H9 (cell line): ENCODE measurements around the gene ACBD3. TPM values are rescaled to one million over a fixed set of nuclear protein-coding genes. Genes with fewer than 3 reads are reported as not detected.

Experiments used
- DNase-seq: peaks from one replicate; pipeline ENCODE4 v3.0.0-alpha.2; 2017
- H2AFZ ChIP-seq: one replicate; pipeline ENCODE4 v1.6.1; 2013; ENCODE audit warnings: mild to moderate bottlenecking, low read length, control low read depth, moderate library complexity
- H2AK5ac ChIP-seq: 2 replicates; pipeline ENCODE4 v1.6.1; 2013; ENCODE audit warnings: low read length, control low read depth, mixed read lengths; ENCODE audit not compliant: insufficient read length
- H2BK120ac ChIP-seq: one replicate; pipeline ENCODE4 v1.6.1; 2013; ENCODE audit warnings: low read depth, mild to moderate bottlenecking, low read length, control low read depth, inconsistent platforms; ENCODE audit not compliant: poor library complexity, severe bottlenecking
- H2BK12ac ChIP-seq: 2 replicates; pipeline ENCODE4 v1.6.1; 2013; ENCODE audit warnings: low read length, control low read depth, mixed read lengths, low read depth; ENCODE audit not compliant: insufficient read length
- H2BK15ac ChIP-seq: 2 replicates; pipeline ENCODE4 v1.6.1; 2013; ENCODE audit warnings: low read depth, low read length, control low read depth
- H2BK20ac ChIP-seq: one replicate; pipeline ENCODE4 v1.6.1; 2013; ENCODE audit warnings: low read depth, mild to moderate bottlenecking, low read length, control low read depth, inconsistent platforms; ENCODE audit not compliant: poor library complexity, severe bottlenecking
- H2BK5ac ChIP-seq: 2 replicates; pipeline ENCODE4 v1.6.1; 2013; ENCODE audit warnings: low read length, control low read depth, mixed read lengths; ENCODE audit not compliant: insufficient read length
- H3K14ac ChIP-seq: 2 replicates; pipeline ENCODE4 v1.6.1; 2013; ENCODE audit warnings: low read length, control low read depth; ENCODE audit not compliant: insufficient read depth
- H3K18ac ChIP-seq: 2 replicates; pipeline ENCODE4 v1.6.1; 2013; ENCODE audit warnings: low read depth, mild to moderate bottlenecking, mixed read lengths, low read length, control low read depth; ENCODE audit not compliant: insufficient read length
- H3K23ac ChIP-seq: 2 replicates; pipeline ENCODE4 v1.6.1; 2013; ENCODE audit warnings: low read length, control low read depth, mixed read lengths, low read depth; ENCODE audit not compliant: insufficient read length
- H3K23me2 ChIP-seq: 2 replicates; pipeline ENCODE4 v1.6.1; 2013; ENCODE audit warnings: low read depth, mild to moderate bottlenecking, mixed read lengths, low read length, control low read depth; ENCODE audit not compliant: insufficient read length, poor library complexity, severe bottlenecking
- H3K27ac ChIP-seq: 2 replicates; pipeline ENCODE4 v1.5.1; 2013; ENCODE audit warnings: low read length, control low read depth, mixed read lengths, low read depth; ENCODE audit not compliant: insufficient read length
- H3K27me3 ChIP-seq: 2 replicates; pipeline ENCODE4 v1.6.1; 2013; ENCODE audit warnings: low read length, control low read depth, inconsistent platforms; ENCODE audit not compliant: insufficient read depth
- H3K4ac ChIP-seq: 2 replicates; pipeline ENCODE4 v1.6.1; 2013; ENCODE audit warnings: low read depth, mild to moderate bottlenecking, control low read depth, inconsistent platforms, low read length, moderate library complexity
- H3K4me1 ChIP-seq: 2 replicates; pipeline ENCODE4 v1.6.1; 2013; ENCODE audit warnings: low read length, control low read depth, inconsistent platforms; ENCODE audit not compliant: insufficient read depth
- H3K4me2 ChIP-seq: 2 replicates; pipeline ENCODE4 v1.6.1; 2013; ENCODE audit warnings: low read length, control low read depth, mixed read lengths; ENCODE audit not compliant: insufficient read length, insufficient read depth
- H3K56ac ChIP-seq: 2 replicates; pipeline ENCODE4 v1.6.1; 2013; ENCODE audit warnings: low read depth, mild to moderate bottlenecking, mixed read lengths, low read length, control low read depth; ENCODE audit not compliant: insufficient read length
- H3K79me1 ChIP-seq: 2 replicates; pipeline ENCODE4 v1.6.1; 2013; ENCODE audit warnings: low read depth, mild to moderate bottlenecking, moderate library complexity, low read length, control low read depth, inconsistent platforms; ENCODE audit not compliant: insufficient read depth, poor library complexity, severe bottlenecking
- H3K79me2 ChIP-seq: 2 replicates; pipeline ENCODE4 v1.6.1; 2013; ENCODE audit warnings: low read length, control low read depth, inconsistent platforms; ENCODE audit not compliant: insufficient read depth
- H3K9ac ChIP-seq: 2 replicates; pipeline ENCODE4 v1.6.1; 2013; ENCODE audit warnings: low read length, control low read depth, mixed read lengths; ENCODE audit not compliant: insufficient read length; ENCODE audit errors: extremely low read depth
- H3K9me3 ChIP-seq: one replicate; pipeline ENCODE4 v1.6.1; 2013; ENCODE audit warnings: low read depth, low read length, inconsistent platforms; ENCODE audit not compliant: control insufficient read depth
- H3T11ph ChIP-seq: one replicate; pipeline ENCODE4 v1.6.1; 2013; ENCODE audit warnings: mild to moderate bottlenecking, low read length, control low read depth, inconsistent platforms
- H4K20me1 ChIP-seq: one replicate; pipeline ENCODE4 v1.6.1; 2013; ENCODE audit not compliant: control insufficient read depth, insufficient read length, insufficient read depth
- H4K5ac ChIP-seq: 2 replicates; pipeline ENCODE4 v1.6.1; 2013; ENCODE audit warnings: low read depth, mild to moderate bottlenecking, mixed read lengths, low read length, control low read depth; ENCODE audit not compliant: insufficient read length
- H4K8ac ChIP-seq: replicated peaks from 2 replicates; pipeline ENCODE4 v1.6.1; 2013; ENCODE audit warnings: low read length, control low read depth, mixed read lengths, low read depth; ENCODE audit not compliant: insufficient read length
- H4K91ac ChIP-seq: 2 replicates; pipeline ENCODE4 v1.6.1; 2013; ENCODE audit warnings: low read depth, mild to moderate bottlenecking, moderate library complexity, mixed read lengths, low read length, control low read depth; ENCODE audit not compliant: insufficient read length
- H3K27ac Mint-ChIP-seq, 3 experiments: 2 replicates in 2 of 3; 3 replicates in 1 of 3; pipeline ENCODE4 v1.8.0; 2020 to 2021; ENCODE audit warnings: mixed read lengths in 3 of 3, mild to moderate bottlenecking in 1 of 3, moderate library complexity in 1 of 3
- H3K27me3 Mint-ChIP-seq: 2 replicates; pipeline ENCODE4 v1.8.0; 2021; ENCODE audit warnings: low read depth, mild to moderate bottlenecking, moderate library complexity, mixed read lengths
- H3K36me3 Mint-ChIP-seq, 3 experiments: 2 replicates in 2 of 3; 3 replicates in 1 of 3; pipeline ENCODE4 v1.8.0; 2020 to 2021; ENCODE audit warnings: low read depth in 3 of 3, mixed read lengths in 3 of 3; ENCODE audit not compliant: insufficient read depth in 1 of 3
- H3K4me1 Mint-ChIP-seq, 2 experiments: 2 replicates each; pipeline ENCODE4 v1.8.0; 2020; ENCODE audit warnings: mixed read lengths in 2 of 2
- H3K4me3 Mint-ChIP-seq, 2 experiments: 2 replicates in 1 of 2; 3 replicates in 1 of 2; pipeline ENCODE4 v1.8.0; 2020 to 2021; ENCODE audit warnings: mild to moderate bottlenecking in 2 of 2, mixed read lengths in 2 of 2, moderate library complexity in 1 of 2
- H3K9me3 Mint-ChIP-seq, 2 experiments: 2 replicates in 1 of 2; 3 replicates in 1 of 2; pipeline ENCODE4 v1.8.0; 2020; ENCODE audit warnings: mild to moderate bottlenecking in 2 of 2, mixed read lengths in 2 of 2, moderate library complexity in 1 of 2
- CTCF ChIP-seq: fragments of 200-600 bp; sonication (generic); conservative IDR thresholded peaks from 3 replicates; pipeline ENCODE4 v1.8.0; 2021; ENCODE audit warnings: antibody characterized with exemption, mild to moderate bottlenecking
- WGBS: extraction: QIAGEN DNeasy Blood & Tissue Kit; methylation state at CpG from one replicate; pipeline ENCODE4 v1.1.7; 2013; ENCODE audit warnings: missing lambda C conversion rate, low lambda C conversion rate, mixed read lengths; ENCODE audit not compliant: insufficient read length; ENCODE audit errors: extremely low coverage; 5-methylcytosine and 5-hydroxymethylcytosine counted together
- total RNA-seq: library from RNA; stranded (reverse); gene quantifications from 2 replicates; pipeline ENCODE4 v1.2.1, GENCODE V29; 2021

ACBD3 gene
- total RNA-seq, 1 experiment from 2014 or later = 30.8 TPM

GRCh38 chr1:226108935-226109828 lies 77.4 kb downstream of the ACBD3 start:
- no peak overlapping the region for H2BK120ac ChIP-seq
- no peak overlapping the region for H2BK5ac ChIP-seq
- no peak overlapping the region for H3K23ac ChIP-seq
- Mint-ChIP-seq H3K9me3 (no peaks in the 10 kb centered on the region; a peak in 1 of 5 replicates), H3K27me3 (peaks cover 9% of the 10 kb centered on the region), H3K4me3 (peak overlapping the region; percentile 82 to 92), H3K4me1 (peaks cover 50 to 51% of the 10 kb centered on the region in 2 experiments), H3K27ac (peak overlapping the region; percentile 75 to 88 (median 75); a peak in 5 of 7 replicates), H3K36me3 (no peaks in the 10 kb centered on the region; a peak in 1 of 7 replicates)
- no peak overlapping the region for H2BK20ac ChIP-seq
- H3K18ac ChIP-seq = no peak overlapping the region
- no peaks in the 10 kb centered on the region for H3K9me3 ChIP-seq
- H3K9ac ChIP-seq = no peak overlapping the region
- H3K56ac ChIP-seq = no peak overlapping the region
- H3K23me2 ChIP-seq = peaks cover 19% of the 10 kb centered on the region
- TF ChIP-seq CTCF = no peak; the same call in 2 of the 3 replicates
- H3K79me1 ChIP-seq = no peaks in the 10 kb centered on the region
- H3K4me2 ChIP-seq = peak overlapping the region; percentile 59
- H4K91ac ChIP-seq = no peak overlapping the region
- H3K4ac ChIP-seq = no peak overlapping the region
- H3T11ph ChIP-seq = no peak overlapping the region
- no peak overlapping the region for H2AFZ ChIP-seq
- H4K20me1 ChIP-seq = no peaks in the 10 kb centered on the region
- H3K4me1 ChIP-seq = peaks cover 19% of the 10 kb centered on the region
- H3K14ac ChIP-seq = no peak overlapping the region; the same call in 1 of the 2 replicates
- WGBS = no CpG with 5 or more reads among the region's 23 CpGs
- no peak overlapping the region for H3K27ac ChIP-seq
- no peak overlapping the region for H2BK15ac ChIP-seq
- no peak overlapping the region for H4K8ac ChIP-seq
- no peak overlapping the region for H4K5ac ChIP-seq
- DNase-seq = no peak
- H2AK5ac ChIP-seq = no peak overlapping the region
- no peaks in the 10 kb centered on the region; the same call in 1 of the 2 replicates for H3K27me3 ChIP-seq
- H2BK12ac ChIP-seq = no peak overlapping the region
- H3K79me2 ChIP-seq = no peaks in the 10 kb centered on the region
